Amygdala (tissue), 56 donors: ENCODE results near the gene CAMTA1.

Experiments used
- DNase-seq, 56 donors: peaks; one replicate each; lab custom pipeline; 2025; lab: John Stamatoyannopoulos, UW

Gene CAMTA1

GRCh38 chr1:7383671-7384520 lies 598.6 kb downstream of the CAMTA1 start:
- no peak for DNase-seq

GRCh38 chr1:7384679-7385078 lies 599.4 kb downstream of the CAMTA1 start:
- DNase-seq, result no peak

- no peak for DNase-seq
Measured at GRCh38 chr1:7385471-7386225, 600.4 kb downstream of the CAMTA1 start.

GRCh38 chr1:7386226-7387052 lies 601.2 kb downstream of the CAMTA1 start:
- peak in 20 of 56 donors; percentile 9 to 61 (median 28) for DNase-seq

- no peak for DNase-seq
Measured at GRCh38 chr1:7387053-7387927, 602.0 kb downstream of the CAMTA1 start.

- peak in 3 of 56 donors; percentile 9 to 35 (median 20) for DNase-seq
Measured at GRCh38 chr1:7388141-7388487, 602.9 kb downstream of the CAMTA1 start.

- peak in 48 of 56 donors; percentile 17 to 78 (median 54) for DNase-seq
Measured at GRCh38 chr1:7388488-7389185, 603.4 kb downstream of the CAMTA1 start.

- DNase-seq, result peak in 12 of 56 donors; percentile 29 to 78 (median 52)
Measured at GRCh38 chr1:7389201-7389905, 604.1 kb downstream of the CAMTA1 start.

- no peak for DNase-seq
Measured at GRCh38 chr1:7389906-7390603, 604.8 kb downstream of the CAMTA1 start.

- no peak for DNase-seq
Measured at GRCh38 chr1:7390604-7391000, 605.3 kb downstream of the CAMTA1 start.

- DNase-seq, result no peak
Measured at GRCh38 chr1:7393136-7393535, 607.9 kb downstream of the CAMTA1 start.

- no peak for DNase-seq
Measured at GRCh38 chr1:7395251-7395650, 610.0 kb downstream of the CAMTA1 start.

GRCh38 chr1:7398982-7399381 lies 613.7 kb downstream of the CAMTA1 start:
- DNase-seq, result no peak

GRCh38 chr1:7399514-7400125 lies 614.4 kb downstream of the CAMTA1 start:
- DNase-seq, result no peak

GRCh38 chr1:7400566-7400965 lies 615.3 kb downstream of the CAMTA1 start:
- no peak for DNase-seq

GRCh38 chr1:7401814-7402547 lies 616.7 kb downstream of the CAMTA1 start:
- DNase-seq, result no peak

- DNase-seq, result no peak
Measured at GRCh38 chr1:7402548-7402850, 617.2 kb downstream of the CAMTA1 start.
